KOPT-K1 (cell line): Measurements from ENCODE around the gene ZNF263.

ENCODE experiments used
- H3K27ac ChIP-seq: fragments of 200-600 bp; sonication (generic); 2 replicates; pipeline ENCODE4 v1.5.1; 2016; ENCODE audit warnings: antibody characterized with exemption, mild to moderate bottlenecking, low read depth, low read length; ENCODE audit not compliant: poor library complexity, severe bottlenecking
- H3K36me3 ChIP-seq: fragments of 200-600 bp; sonication (generic); 2 replicates; pipeline ENCODE4 v1.5.1; 2017; ENCODE audit warnings: antibody characterized with exemption, mild to moderate bottlenecking, low read length, moderate library complexity; ENCODE audit not compliant: insufficient read depth
- H3K9me3 ChIP-seq: fragments of 200-600 bp; sonication (generic); 2 replicates; pipeline ENCODE4 v1.5.1; 2017; ENCODE audit warnings: antibody characterized with exemption, low read length, mild to moderate bottlenecking; ENCODE audit not compliant: insufficient read depth, poor library complexity, severe bottlenecking

ZNF263 gene

GRCh38 chr16:3283543-3284447 lies 504 bp downstream of the ZNF263 start:
- H3K27ac ChIP-seq: peak overlapping the region; percentile 95
- H3K36me3 ChIP-seq: peaks cover 41% of the 10 kb centered on the region
- peaks cover 35% of the 10 kb centered on the region for H3K9me3 ChIP-seq

- Histone ChIP-seq H3K27ac (no peak overlapping the region), H3K9me3 (peaks cover 48% of the 10 kb centered on the region), H3K36me3 (peaks cover 54% of the 10 kb centered on the region)
These were observed 1.8 kb downstream of the ZNF263 start for GRCh38 chr16:3285131-3285530.

GRCh38 chr16:3289998-3290673 lies 6.8 kb downstream of the ZNF263 start:
- Histone ChIP-seq H3K27ac (no peak overlapping the region), H3K36me3 (peaks cover 97% of the 10 kb centered on the region), H3K9me3 (peaks cover 98% of the 10 kb centered on the region)

GRCh38 chr16:3292604-3293003 lies 9.3 kb downstream of the ZNF263 start:
- Histone ChIP-seq H3K9me3 (peaks cover 93% of the 10 kb centered on the region), H3K27ac (no peak overlapping the region), H3K36me3 (peaks cover 87% of the 10 kb centered on the region)

GRCh38 chr16:3295209-3295608 lies 11.9 kb downstream of the ZNF263 start:
- Histone ChIP-seq H3K27ac (no peak overlapping the region), H3K9me3 (peaks cover 72% of the 10 kb centered on the region), H3K36me3 (peaks cover 75% of the 10 kb centered on the region)

- Histone ChIP-seq H3K36me3 (peaks cover 69% of the 10 kb centered on the region), H3K27ac (no peak overlapping the region), H3K9me3 (peaks cover 67% of the 10 kb centered on the region)
These were observed 12.5 kb downstream of the ZNF263 start for GRCh38 chr16:3295783-3296182.

- H3K27ac ChIP-seq: no peak overlapping the region
- H3K36me3 ChIP-seq: peaks cover 34% of the 10 kb centered on the region
- H3K9me3 ChIP-seq: peaks cover 60% of the 10 kb centered on the region
These were observed 21.1 kb downstream of the ZNF263 start for GRCh38 chr16:3304370-3304769.

- peaks cover 71% of the 10 kb centered on the region for H3K9me3 ChIP-seq
These were observed 22.1 kb downstream of the ZNF263 start, which contains the start of the genes TIGD7 and ZNF75A for GRCh38 chr16:3305109-3306068. TSS of gene TIGD7 (minus strand) at chr16:3305430. CDS start at chr16:3300614, 4,816 bp downstream. TSS of gene ZNF75A (plus strand) at chr16:3305497. CDS start at chr16:3308429, 2,932 bp downstream.

GRCh38 chr16:3306078-3306477 lies 22.8 kb downstream of the ZNF263 start:
- Histone ChIP-seq H3K27ac (peak overlapping the region; percentile 77), H3K9me3 (peaks cover 76% of the 10 kb centered on the region), H3K36me3 (peaks cover 32% of the 10 kb centered on the region)

More at GRCh38 chr16:3305109-3306068, 22.1 kb downstream of the ZNF263 start, which contains the start of the genes TIGD7 and ZNF75A:
- Histone ChIP-seq H3K36me3 (peaks cover 32% of the 10 kb centered on the region), H3K27ac (peak within 1 kb of the TSS; percentile 77)

- H3K27ac ChIP-seq: no peak overlapping the region
- peaks cover 97% of the 10 kb centered on the region for H3K9me3 ChIP-seq
- H3K36me3 ChIP-seq: peaks cover 69% of the 10 kb centered on the region
These were observed 28.2 kb downstream of the ZNF263 start for GRCh38 chr16:3311496-3311895.

GRCh38 chr16:3317315-3317999 lies 34.2 kb downstream of the ZNF263 start:
- H3K27ac ChIP-seq: no peak overlapping the region
- peaks cover 97% of the 10 kb centered on the region for H3K9me3 ChIP-seq
- peaks cover 60% of the 10 kb centered on the region for H3K36me3 ChIP-seq

GRCh38 chr16:3321816-3322215 lies 38.5 kb downstream of the ZNF263 start:
- peaks cover 21% of the 10 kb centered on the region for H3K36me3 ChIP-seq
- H3K9me3 ChIP-seq: peaks cover 58% of the 10 kb centered on the region
- H3K27ac ChIP-seq: no peak overlapping the region

GRCh38 chr16:3327514-3327913 lies 44.2 kb downstream of the ZNF263 start:
- no peaks in the 10 kb centered on the region for H3K36me3 ChIP-seq
- H3K27ac ChIP-seq: no peak overlapping the region
- peaks cover 2% of the 10 kb centered on the region for H3K9me3 ChIP-seq

- Histone ChIP-seq H3K9me3 (no peaks in the 10 kb centered on the region), H3K36me3 (no peaks in the 10 kb centered on the region), H3K27ac (no peak overlapping the region)
These were observed 44.8 kb downstream of the ZNF263 start for GRCh38 chr16:3328104-3328503.
